ENCODE data around the gene FAM107B.
"Not testable (repeated sequence)": the region's sequence is repeated elsewhere in the genome, so short reads cannot be mapped to it uniquely, and the experiment has no call there.

Gene FAM107B

DNA sequence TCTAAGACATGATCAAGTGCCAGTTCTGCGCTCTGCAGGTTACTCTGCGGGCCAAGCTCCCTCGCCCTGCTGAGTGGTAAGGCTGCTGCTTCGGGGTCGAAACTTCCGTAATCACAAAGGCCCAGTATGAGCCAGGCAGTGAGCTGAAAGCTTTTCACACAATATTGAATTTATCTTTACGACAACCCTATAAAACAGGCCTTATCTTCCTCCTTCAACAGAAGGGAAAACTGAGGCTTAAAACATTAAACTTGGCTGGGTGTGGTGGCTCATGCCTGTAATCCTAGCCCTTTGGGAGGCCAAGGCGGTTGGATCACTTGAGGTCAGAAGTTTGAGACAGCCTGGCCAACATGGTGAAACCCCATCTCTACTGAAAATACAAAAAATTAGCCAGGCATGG lies 83.3 kb downstream of the FAM107B start:
- DNase-seq, result no peak

DNA sequence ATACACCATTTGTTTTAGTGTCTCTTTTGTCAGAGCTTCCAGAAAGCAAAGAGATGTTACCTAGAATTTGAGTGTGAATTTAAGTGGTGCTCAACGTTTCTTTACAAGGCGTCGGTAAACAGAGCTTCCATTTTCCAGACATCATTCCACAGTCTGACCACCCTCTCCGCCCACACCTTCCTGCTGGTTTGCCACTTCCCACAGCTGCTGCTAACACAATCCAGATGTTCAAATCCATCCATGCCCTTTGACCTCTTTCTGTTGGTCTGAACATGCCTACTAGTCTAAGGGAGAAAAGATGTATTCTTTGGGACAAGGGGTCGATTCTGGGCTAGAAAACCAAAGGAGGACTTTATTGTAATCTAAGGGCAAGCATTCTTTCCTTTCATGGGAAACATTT lies 86.1 kb downstream of the FAM107B start:
- DNase-seq, result no peak

DNA sequence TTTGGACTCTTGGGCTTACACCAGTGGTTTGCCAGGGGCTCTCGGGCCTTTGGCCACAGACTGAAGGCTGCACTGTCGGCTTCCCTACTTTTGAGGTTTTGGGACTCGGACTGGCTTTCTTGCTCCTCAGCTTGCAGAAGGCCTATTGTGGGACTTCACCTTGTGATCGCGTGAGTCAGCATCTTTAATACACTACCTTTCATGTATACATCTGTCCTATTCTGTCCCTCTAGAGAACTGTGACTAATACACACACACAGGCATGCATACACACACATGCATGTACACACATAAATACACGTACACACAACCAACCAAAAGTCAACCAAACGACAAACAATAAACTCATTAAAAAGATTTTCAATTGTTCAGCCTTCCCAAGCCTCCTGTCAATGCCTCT lies 86.5 kb downstream of the FAM107B start:
- not testable (repeated sequence) for DNase-seq

DNA sequence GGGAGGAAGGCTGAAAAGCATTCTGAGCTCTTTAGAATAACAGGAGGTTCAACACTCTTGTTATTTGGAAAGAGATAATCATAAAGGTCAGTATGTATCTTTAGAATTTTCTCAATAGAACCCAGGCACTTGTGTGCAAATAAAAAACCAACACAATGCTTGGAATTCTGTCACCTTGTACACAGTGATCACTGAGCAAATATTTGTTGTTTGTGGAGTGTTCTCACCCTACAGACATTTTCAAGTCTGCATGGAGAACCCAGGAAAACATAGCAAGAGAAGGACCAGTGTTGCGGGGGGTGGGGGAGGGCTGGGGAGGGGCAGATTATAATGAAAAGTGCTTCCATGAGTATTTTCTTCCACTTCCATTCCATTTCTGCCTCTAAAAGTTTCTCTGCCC lies 87.4 kb downstream of the FAM107B start:
- DNase-seq, result no peak

DNA sequence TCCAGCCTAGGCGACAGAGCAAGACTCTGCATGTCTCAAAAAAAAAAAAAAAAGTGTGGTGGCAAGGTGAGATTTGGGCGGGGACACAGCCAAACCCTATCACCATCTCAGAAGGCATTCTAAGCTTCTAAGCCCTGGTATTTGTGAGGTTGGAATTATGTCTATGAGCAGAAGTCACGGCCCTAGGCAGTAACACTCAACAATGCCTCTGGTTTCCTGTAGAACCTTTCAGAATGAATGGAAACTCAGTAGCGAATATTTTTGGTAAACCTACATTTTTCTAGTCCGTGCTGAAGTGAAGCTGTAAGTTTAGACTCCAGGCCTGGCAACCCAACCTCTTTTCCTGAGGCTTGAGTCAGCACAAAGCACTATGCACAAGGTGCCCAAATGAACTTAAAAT lies 88.3 kb downstream of the FAM107B start:
- peak; percentile 61 for DNase-seq

DNA sequence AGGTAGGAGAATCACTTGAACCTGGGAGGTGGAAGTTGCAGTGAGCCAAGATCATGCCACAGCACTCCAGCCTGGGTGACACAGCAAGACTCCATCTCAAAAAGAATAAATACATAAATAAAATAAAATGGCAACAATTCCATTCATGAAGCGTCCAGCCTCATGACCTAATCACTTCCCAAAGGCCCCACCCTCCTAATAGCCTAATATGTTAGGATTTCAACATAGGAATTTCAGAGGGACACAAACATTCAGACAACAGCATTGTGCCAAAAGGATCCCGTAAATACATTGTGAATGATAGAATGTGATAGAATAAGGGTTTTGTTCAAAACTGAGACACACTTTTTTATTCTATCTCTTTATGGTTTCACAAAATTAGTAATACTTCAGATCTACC lies 90.3 kb downstream of the FAM107B start:
- no peak for DNase-seq

DNA sequence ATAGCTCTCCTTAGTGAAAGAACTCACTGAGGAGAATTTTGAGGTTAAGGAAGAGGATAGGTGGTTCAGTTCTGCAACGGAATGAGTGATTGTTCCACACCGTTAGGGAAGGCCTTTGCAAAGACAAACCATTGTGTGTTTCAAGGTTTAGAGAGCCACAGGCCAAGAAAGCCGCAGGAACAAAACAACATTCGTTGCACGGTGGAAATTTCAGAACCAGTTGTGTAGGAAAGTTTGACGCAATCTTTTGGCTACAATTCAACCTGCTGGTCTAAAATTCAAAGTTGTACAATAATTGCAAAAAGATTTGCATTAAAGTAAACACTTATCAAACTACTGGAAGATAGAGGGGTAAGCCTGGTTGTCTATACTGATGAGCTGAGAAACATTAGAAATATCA lies 91.4 kb downstream of the FAM107B start:
- DNase-seq, result no peak

DNA sequence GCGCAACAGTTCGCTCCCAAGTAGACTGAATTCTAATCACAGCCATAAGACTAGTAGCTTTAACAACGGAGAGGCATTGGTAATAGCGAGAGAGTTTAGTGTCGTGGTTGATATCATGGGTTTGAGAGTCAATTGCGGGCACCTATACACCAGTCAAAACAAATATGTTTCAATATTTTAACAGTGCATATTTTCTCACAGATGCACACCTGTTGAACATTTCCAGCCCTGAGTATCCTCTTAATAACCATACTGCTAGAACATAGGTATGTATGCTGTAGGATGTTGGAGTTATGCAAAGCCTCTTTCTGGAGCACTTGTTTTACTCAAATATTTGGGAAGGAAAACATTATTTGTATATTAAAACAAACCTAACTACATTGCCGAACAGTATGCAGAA lies 92.9 kb downstream of the FAM107B start:
- no peak for DNase-seq

DNA sequence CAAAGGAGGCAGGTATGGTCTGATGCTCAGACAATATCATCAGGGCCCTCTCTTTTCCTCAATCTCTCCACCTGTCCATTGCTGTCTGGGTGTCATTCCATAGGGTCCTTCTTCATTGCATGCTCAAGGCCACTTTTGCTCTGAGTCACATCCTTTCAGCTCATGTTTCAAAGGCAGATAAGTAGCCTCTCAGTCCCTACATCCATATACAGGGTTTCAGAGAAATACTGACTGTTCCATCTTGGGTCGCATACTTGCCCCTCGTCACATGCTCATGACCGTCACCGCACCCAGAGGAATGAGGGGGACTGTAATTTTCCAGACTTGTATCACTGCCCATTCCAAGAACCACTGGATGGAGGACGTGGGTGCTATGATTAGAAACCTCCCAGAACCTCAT lies 93.4 kb downstream of the FAM107B start:
- no peak for DNase-seq

DNA sequence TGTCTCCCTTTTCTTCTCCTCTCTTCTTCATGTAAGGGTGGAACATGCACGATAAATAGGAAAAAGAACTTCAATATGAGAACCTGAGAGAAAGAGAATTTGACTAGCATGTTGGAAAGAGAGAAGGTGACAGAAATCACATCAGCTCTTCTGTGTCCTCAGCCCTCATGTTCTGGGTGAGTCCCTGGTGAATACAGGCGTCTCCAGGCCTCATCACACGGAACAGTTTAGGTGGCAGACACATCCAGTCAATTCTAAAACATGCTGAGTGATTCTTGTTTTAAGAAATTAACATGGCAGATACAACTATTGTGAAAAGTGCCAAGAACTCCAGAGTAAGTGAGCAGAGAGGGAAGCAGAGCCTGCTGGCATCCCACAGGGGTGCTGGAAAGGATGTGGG lies 96.1 kb downstream of the FAM107B start:
- DNase-seq, result peak; percentile 51

DNA sequence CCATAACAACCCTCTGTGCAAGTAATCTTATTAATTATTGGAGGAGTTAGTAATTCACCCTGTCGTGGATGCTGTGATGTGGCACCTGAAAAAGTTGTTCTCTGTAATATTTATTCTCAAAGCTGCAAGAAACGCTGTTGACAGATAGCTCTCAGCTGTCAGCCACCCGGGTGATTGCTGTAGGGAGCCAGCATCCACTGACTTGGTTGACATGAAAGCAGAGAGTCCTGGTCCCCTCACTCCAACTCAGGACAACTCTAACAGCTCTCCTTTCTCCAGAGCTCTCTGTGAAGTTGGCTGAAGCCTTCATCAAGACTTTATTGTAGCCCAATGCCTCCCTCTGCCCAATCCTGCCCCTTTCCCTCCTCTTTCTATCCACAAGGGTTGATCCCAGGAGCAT lies 98.0 kb downstream of the FAM107B start:
- DNase-seq, result no peak

DNA sequence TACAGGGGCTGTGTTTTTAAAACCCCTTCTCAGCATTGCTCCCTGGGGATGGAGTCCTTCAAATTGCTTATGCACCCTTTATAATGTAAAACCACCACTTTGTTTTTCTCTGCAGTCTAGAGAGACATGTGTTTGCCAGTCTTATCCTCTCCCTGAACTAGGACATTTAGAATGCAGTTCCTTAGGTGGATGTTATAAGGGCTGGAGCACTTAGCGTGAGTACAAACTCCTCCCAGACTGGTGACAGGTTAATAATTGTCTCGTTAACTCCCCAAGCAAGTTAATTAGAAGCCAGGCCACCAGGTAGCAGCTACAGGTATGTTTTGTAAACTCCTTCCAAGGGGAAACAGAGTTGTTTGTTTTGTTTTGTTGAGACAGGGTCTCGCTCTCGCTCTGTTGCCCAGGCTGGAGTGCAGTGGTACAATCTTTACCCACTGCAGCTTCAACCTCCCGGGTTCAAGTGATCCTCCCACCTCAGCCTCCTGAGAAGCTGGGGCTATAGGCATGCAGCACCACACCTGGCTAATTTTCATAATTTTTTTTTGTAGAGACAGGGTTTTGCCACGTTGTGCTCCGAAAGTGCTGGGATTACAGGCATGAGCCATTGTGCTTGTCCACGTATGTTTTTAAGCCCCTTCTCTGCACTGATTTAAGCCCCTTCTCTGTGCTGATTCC lies 100.2 kb downstream of the FAM107B start:
- DNase-seq, result no peak

DNA sequence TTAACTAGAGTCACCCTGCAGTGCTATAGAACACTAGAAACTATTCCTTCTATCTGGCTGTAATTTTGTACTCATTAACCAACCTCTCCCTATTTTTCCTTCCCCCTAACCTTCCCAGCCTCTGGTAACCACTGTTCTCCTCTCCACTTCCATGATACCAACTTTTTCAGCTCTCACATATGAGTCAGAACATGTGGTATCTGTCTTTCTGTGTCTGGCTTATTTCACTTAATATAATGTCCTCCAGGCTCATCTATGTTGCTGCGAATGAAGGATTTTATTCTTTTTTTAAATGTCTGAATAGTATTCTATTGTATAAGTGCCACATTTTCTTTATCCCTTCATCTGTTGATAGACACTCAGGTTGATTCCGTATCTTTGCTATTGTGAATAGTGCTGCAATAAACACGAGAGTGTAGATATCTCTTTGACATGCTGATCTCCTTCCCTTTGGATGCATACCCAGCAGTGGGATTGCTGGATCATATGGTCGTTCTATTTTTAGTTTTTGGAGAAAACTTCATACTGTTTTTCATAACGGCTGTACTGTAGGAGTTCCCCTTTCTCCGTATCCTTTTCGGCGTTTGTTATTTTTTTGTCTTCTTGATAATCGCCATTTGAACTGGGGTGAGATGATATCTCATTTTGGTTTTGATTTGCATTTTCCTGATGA lies 101.4 kb downstream of the FAM107B start:
- DNase-seq, result no peak

DNA sequence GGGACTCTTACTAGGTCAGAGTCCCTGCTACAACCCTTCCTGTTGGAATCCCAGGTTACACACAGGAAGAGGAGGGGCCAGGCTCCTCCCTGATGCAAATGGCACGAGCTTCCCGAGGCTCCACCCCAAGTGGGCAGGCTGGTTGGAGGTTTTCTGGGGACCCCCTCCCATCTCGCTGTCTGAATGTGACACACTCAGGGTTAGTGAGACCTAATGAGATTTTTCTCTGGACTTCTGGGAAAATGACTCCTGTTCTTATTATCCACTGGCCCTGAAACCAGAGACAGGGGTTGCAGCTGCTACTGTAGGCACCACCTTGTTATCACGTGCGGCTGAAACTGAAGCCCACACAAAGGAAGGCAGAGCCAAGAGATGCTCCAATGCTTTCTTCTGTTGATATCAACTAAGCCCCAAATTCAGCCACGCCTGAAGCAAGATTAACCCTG lies 103.3 kb downstream of the FAM107B start:
- no peak for DNase-seq

DNA sequence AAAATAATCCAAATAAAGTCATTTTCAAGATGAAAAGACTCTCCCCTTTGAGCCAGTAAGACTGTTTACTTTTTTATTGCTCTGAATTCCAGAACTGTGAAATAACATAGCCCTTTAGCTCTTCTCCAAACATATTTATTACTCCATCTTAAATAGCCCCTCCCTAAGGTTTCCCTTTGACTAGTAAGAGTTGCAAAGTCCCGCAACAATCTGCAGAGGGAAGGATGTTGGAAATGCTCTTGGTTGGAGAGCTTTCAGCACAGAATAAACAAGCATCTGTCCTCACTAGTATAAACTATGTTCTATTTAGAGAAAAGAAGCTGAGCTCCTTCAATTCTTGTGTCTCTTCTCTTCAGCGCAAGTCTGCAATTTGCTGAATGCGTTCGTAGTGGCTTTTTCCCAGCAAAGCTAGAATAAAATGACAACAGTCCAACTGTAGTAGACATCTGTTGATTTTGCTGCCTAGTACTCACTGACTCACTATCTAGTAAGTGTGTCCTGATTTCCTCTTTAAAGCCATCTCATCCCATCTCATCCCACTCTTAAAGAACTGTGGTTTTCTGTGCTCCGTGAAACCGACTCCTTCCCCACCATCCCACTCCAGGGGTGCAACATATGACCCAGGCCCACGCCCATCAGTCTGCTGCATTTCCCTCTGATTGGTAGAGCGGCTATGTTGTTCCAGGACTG lies 104.0 kb downstream of the FAM107B start:
- DNase-seq, result no peak

DNA sequence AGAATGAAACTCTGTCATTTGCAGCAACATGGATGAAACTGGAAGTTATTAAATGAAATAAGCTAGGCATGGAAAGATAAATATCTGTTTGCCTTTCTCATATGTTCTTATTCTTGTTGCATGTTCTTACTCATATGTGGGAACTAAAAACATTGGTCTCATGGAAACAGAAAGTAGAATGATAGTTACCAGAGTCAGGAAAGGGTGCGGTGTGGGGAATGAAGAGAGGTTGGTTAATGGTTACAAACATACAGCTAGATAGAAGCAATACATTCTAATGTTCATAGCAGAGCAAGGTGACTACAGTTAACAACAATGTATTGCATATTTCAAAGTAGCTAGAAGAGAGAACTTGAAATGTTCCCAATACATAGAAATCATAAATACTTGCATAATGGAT lies 105.1 kb downstream of the FAM107B start:
- no peak for DNase-seq

DNA sequence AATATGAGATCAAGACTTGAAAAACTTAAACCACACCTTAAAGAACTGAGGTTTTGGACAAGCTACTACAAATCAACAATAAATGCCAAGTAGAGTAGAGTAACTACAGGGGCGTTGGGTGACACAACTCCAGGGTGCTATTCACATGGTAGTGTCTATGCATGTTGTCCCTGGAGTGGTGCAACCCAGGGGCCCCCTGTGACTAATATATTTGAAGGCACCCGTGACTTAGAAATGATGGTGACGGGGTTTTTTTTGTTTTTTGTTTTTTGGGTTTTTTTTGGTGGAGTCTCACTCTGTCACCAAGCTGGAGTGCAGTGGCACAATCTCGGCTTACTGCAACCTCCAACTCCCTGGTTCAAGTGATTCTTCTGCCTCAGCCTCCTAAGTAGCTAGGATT lies 106.9 kb downstream of the FAM107B start:
- no peak for DNase-seq

DNA sequence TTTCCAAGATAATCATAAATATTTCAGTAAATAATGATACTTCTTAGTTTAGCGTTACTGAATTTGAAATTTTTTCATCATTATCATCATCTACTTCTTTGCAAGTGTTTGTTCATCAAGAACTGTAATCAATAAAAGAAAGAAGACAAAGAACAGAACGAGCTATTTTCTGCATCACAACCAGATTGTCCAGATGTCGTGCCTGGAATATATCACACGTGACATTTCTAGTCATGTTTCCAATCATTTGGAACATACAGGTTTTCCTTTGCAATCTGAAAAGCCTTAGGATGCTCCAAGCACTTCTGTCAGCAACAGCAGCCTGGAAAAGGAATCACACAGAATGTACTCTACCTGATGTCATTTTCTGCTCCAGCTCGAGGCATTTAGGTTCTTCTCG lies 107.4 kb downstream of the FAM107B start:
- DNase-seq, result no peak

DNA sequence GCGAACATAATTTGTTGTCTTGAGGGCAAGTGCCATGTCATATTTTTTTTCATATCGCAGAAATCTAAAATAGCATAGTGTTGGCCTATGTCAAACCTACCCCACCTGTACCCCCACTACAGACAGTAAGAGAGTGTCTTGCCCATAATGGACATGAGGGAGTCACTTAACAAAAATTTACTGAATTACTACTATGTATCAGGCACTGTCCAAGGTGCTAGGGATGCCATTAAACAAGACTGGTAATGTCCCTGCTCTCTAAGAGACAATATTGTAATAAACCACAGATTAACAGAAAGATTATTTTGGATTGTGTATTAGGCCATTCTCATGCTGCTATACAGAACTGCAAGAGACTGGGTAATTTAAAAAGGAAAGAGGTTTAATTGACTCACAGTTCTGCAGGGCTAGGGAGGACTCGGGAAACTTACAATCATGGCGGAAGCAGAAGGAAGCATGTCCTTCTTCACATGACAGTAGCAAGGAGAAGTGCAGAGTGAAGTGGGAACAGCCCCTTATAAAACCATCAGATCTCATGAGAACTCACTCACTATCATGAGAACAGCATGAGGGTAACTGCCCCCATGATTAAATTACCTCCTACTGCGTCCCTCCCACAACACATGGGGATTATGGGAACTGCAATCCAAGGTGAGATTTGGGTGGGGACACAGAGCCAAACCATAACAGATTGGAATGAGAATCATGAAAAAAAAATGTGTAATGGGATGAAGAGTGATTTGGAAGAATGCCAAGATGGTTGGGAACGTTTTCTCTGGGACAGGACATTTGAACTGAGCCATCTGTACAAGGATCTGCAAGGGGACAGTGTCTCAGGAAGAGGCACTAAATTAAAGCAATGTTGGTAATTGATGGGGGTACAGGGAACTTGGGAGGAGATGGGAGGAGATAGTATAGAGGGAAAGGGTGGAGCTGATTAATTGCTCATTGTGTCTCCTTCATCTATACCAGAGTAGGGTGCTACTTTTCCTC lies 108.5 kb downstream of the FAM107B start:
- DNase-seq, result no peak

DNA sequence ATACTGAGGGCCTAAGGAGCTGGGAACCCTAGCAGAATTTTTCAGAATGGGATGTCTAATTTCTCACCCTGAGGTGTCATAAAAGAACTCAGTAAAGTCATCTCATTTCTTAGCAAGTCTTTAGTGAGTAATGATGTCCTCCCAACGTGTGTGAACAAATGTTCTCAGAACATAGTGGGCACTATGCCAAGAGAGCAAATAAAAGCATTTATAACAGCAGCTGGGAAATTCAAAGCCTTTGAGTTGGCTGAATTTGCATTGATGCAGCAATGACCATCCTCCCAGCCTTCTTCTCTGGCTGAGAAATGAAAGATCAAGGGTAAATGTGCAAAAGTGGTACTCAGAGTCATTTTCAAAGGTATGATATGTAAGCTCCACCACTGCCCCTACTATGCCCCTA lies 109.4 kb downstream of the FAM107B start:
- peak; percentile 85 for DNase-seq

DNA sequence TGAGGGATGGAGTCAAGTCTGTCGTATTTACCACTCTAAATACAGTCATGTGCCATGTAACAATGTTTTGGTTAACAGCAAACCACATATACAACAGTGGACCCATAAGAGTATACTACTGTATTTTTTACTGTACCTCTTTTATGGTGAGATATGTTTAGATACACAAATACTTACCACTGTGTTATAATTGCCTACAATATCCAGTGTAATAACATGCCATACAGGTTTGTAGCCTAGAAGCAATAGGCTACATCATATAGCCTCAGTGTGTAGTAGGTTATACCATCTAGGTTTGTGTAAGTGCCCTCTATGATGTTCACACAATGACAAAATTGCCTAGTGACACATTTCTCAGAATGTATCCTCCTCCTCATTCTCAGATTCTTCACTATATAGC lies 110.4 kb downstream of the FAM107B start:
- DNase-seq, result peak; percentile 50

DNA sequence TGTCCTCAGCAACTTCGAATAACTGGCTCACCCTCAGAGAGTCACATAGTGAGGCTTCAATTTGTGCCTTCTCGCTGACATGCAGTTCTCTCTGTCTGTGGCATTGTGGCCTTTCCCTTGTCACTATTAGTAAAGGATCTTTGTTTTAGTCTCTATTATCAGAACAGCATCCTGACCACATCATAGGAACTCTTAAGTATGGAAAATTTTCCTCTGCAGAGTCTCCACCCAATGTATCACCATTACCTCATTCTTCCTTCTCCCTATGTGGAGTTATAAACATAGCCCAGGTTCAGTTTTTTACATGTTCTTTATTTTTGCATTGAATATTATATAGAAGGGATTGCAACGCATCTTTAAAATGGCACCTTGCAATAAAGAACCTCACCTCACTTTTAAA lies 112.9 kb downstream of the FAM107B start:
- DNase-seq, result no peak

DNA sequence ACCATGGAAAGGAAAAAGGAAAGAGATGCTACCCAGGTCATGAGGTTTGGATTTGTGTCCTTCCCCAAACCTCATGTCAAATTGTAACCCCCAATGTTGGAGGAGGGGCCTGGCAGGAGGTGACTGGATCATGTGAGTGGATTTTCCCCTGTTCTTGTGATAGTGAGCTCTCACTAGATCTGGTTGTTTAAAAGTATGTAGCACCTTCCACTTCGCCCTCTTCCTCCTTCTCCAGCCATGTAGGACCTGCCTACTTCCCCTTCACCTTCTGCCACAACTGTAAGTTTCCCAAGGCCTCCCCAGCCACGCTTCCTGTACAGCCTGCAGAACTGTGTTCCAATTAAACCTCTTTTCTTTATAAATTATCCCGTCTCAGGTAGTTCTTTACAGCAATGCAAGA lies 113.9 kb downstream of the FAM107B start:
- DNase-seq, result no peak

Measured in activated CD4-positive, alpha-beta T cell treated with anti-CD3 and anti-CD28 coated beads, Interleukin-10, Interleukin-2, amounts not matched to agents 100 ng/mL and 50 ng/mL, durations not matched to agents 16 hours and 8 hours (primary cell).